Measurements from ENCODE around the gene ATXN7L1.

ATXN7L1 gene

GRCh38 chr7:105640956-105641810 lies 235.2 kb downstream of the ATXN7L1 start:
- Histone ChIP-seq H3K79me2 (ENCODE audit: low read length) (no peaks in the 10 kb centered on the region), H4K20me1 (ENCODE audit: insufficient read depth, low read length) (no peaks in the 10 kb centered on the region), H2AFZ (ENCODE audit: low read depth, low read length) (peak overlapping the region; percentile 51; the same call in 1 of the 2 replicates), H3K4me3 (ENCODE audit: low read length) (peak overlapping the region; percentile 31; the same call in 1 of the 2 replicates), H3K9ac (ENCODE audit: low read length) (peak overlapping the region; percentile 26; the same call in 1 of the 2 replicates), H3K4me1 (ENCODE audit: low read length) (peaks cover 11% of the 10 kb centered on the region), H3K27me3 (ENCODE audit: low read depth, low read length) (no peaks in the 10 kb centered on the region), H3K27ac (ENCODE audit: low read length) (no peak overlapping the region), H3K4me2 (ENCODE audit: low read length) (peak overlapping the region; percentile 61), H3K9me3 (ENCODE audit: insufficient read depth, low read length) (no peaks in the 10 kb centered on the region), H3K36me3 (replicated peaks; ENCODE audit: low read depth, low read length) (no peaks in the 10 kb centered on the region)
- TF ChIP-seq, protein P1, sequence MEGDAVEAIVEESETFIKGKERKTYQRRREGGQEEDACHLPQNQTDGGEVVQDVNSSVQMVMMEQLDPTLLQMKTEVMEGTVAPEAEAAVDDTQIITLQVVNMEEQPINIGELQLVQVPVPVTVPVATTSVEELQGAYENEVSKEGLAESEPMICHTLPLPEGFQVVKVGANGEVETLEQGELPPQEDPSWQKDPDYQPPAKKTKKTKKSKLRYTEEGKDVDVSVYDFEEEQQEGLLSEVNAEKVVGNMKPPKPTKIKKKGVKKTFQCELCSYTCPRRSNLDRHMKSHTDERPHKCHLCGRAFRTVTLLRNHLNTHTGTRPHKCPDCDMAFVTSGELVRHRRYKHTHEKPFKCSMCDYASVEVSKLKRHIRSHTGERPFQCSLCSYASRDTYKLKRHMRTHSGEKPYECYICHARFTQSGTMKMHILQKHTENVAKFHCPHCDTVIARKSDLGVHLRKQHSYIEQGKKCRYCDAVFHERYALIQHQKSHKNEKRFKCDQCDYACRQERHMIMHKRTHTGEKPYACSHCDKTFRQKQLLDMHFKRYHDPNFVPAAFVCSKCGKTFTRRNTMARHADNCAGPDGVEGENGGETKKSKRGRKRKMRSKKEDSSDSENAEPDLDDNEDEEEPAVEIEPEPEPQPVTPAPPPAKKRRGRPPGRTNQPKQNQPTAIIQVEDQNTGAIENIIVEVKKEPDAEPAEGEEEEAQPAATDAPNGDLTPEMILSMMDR (IDR thresholded peaks at IDR 0.05; ENCODE audit: low read depth, low read length) = no peak
- no peak for TF ChIP-seq EZH2phosphoT487 (IDR thresholded peaks at IDR 0.05; ENCODE audit: low read depth)

- TF ChIP-seq, protein P1 (IDR thresholded peaks at IDR 0.05; ENCODE audit: low read depth, low read length) = no peak
- TF ChIP-seq EZH2phosphoT487 (IDR thresholded peaks at IDR 0.05; ENCODE audit: low read depth) = no peak
- H3K27ac ChIP-seq (ENCODE audit: low read length) = no peak overlapping the region
- no peak overlapping the region for H3K4me2 ChIP-seq (ENCODE audit: low read length)
- no peak overlapping the region for H3K4me3 ChIP-seq (ENCODE audit: low read length)
- no peaks in the 10 kb centered on the region for H3K27me3 ChIP-seq (ENCODE audit: low read depth, low read length)
- no peaks in the 10 kb centered on the region for H4K20me1 ChIP-seq (ENCODE audit: insufficient read depth, low read length)
- H3K9me3 ChIP-seq (ENCODE audit: insufficient read depth, low read length) = no peaks in the 10 kb centered on the region
- H3K9ac ChIP-seq (ENCODE audit: low read length) = no peak overlapping the region
- no peaks in the 10 kb centered on the region for H3K79me2 ChIP-seq (ENCODE audit: low read length)
- H2AFZ ChIP-seq (ENCODE audit: low read depth, low read length) = no peak overlapping the region
- H3K36me3 ChIP-seq (replicated peaks; ENCODE audit: low read depth, low read length) = no peaks in the 10 kb centered on the region
- H3K4me1 ChIP-seq (ENCODE audit: low read length) = peaks cover 11% of the 10 kb centered on the region
Measured at GRCh38 chr7:105639667-105640493, 236.5 kb downstream of the ATXN7L1 start.

- Histone ChIP-seq H3K9ac (ENCODE audit: low read length) (no peak overlapping the region), H3K27me3 (ENCODE audit: low read depth, low read length) (no peaks in the 10 kb centered on the region), H2AFZ (ENCODE audit: low read depth, low read length) (no peak overlapping the region), H4K20me1 (ENCODE audit: insufficient read depth, low read length) (no peaks in the 10 kb centered on the region), H3K36me3 (replicated peaks; ENCODE audit: low read depth, low read length) (no peaks in the 10 kb centered on the region), H3K79me2 (ENCODE audit: low read length) (no peaks in the 10 kb centered on the region), H3K9me3 (ENCODE audit: insufficient read depth, low read length) (no peaks in the 10 kb centered on the region), H3K4me3 (ENCODE audit: low read length) (no peak overlapping the region), H3K27ac (ENCODE audit: low read length) (no peak overlapping the region), H3K4me2 (ENCODE audit: low read length) (no peak overlapping the region), H3K4me1 (ENCODE audit: low read length) (peaks cover 11% of the 10 kb centered on the region)
- TF ChIP-seq, protein P1 (IDR thresholded peaks at IDR 0.05; ENCODE audit: low read depth, low read length) = no peak
- no peak for TF ChIP-seq EZH2phosphoT487 (IDR thresholded peaks at IDR 0.05; ENCODE audit: low read depth)
Measured at GRCh38 chr7:105638902-105639495, 237.4 kb downstream of the ATXN7L1 start.

All from OCI-LY3 (cell line).